GM19397 (cell line): ENCODE results near the gene BCCIP.

Experiments
- ATAC-seq: cut with Tn5 transposase; IDR thresholded peaks from one replicate; pipeline ENCODE4 v1.9.1; 2021; ENCODE audit warnings: mild to moderate bottlenecking, moderate library complexity; ENCODE audit not compliant: unreplicated experiment

Gene BCCIP

DNA sequence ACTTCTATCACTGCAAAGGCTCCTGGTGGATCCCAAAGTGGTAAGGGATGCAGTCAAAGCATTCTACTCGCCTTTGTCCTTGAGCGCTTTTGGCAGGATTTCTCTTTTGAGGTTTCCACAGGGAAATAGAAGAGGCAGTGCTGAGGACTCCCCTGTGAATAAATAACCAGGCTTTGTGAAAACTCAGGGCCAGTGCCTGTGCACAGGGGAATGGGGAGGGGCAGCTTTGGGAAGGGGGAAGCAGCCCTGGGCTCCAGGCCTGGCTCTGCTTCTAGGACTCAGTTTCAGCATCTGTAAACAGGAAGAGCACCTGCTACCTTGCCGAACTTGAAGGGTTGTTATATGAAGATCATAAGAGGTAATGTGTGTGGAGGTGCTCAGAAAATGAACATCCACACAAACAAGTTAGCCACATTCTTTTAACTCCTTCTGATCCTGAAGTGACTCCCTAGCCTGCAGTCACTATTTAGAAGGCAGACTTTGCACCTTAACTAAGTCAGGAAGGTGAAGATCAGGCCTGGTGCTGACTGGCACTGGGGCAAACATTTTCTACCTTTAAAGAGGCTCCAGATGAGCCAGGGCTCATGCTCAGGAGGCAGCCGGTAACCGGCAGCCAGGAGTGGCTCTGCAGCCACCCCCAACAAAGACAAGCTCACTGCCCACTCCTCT is 25.2 kb upstream of the BCCIP start:
- no peak for ATAC-seq

- ATAC-seq = no peak
These were observed 23.7 kb upstream of the BCCIP start for GRCh38 chr10:125799451-125800182.

DNA sequence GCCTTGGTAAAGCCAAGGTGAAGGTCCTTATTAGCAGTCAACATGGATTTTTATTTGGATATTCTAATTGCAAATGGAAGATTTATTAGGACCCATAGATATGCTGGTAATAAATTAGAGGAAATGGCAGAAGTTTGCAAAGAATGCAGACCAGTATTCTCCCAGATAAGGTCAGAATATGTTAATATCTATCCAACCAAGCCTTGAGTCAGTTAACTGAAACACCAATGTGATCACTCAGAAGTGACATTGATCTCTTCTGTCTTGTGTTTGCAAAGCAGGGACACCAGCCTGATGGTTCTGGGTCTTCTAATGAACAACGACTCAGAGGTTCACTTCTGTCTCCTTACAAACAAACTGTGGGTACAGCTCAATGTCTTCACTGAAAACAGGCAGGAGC is 21.8 kb upstream of the BCCIP start:
- ATAC-seq = no peak

- no peak for ATAC-seq
These were observed 21.2 kb upstream of the BCCIP start for GRCh38 chr10:125802131-125802530.

GRCh38 chr10:125802739-125803138 is 20.6 kb upstream of the BCCIP start:
- ATAC-seq = no peak

DNA sequence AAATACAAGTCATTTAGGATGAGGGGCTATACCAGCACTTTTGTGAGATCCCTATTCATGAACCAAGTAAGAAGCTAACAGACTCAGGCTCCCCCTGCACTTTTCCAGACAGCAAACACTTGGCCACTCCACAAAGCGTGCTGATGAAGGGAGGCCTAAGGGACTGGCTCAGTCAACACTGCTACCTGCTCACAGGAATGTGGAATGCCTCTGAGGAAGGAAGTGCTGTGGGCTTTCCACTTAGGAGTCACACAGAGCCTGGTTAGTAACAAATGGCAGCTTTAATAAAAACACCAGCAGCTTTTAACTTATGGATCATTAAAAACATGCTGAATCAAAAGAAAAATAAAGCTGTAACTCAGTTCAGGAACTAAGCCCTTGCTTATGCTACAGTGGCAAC is 15.3 kb upstream of the BCCIP start:
- ATAC-seq = no peak

DNA sequence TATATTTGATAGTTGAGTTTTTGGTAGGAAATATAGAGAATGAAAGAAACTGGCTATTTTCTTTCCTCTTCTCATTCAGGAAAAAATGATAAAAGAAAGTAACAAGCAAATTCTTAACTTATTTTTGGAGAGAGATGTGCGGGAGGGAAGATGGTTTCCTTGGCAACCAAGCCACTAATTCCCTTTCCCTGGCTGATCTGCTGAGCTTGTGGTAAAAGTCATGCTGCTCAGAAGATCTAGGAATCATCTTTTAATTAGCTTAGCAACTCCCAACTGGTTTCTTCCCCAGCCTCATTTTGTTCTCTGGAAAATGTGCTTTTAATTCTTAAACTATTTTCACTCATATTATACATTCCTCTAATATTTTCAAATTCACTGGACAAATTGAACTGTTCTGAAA is 12.1 kb upstream of the BCCIP start:
- no peak for ATAC-seq

- ATAC-seq = no peak
These were observed 11.1 kb upstream of the BCCIP start for GRCh38 chr10:125812128-125812750.

DNA sequence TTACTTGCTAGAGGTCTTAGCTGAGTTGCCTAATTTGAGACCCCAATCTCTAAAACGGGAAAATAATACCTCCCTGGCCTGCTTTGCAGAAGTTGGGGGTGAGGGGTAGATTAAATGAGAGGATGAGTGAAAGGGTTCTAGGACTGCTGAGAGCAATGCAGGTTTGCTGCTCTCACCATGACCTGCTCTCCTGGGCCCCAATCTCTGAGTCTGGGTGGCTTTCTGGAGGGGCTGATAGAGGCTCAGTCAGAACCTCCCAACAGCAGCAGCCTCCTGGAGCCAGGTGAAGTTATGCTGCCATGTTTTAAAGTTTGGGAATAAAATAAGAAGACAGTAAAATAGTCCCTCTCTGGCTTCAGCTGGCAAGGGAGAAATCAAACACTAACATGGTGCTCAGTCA is 7.6 kb upstream of the BCCIP start:
- no peak for ATAC-seq

- no peak for ATAC-seq
These were observed 6.8 kb upstream of the BCCIP start for GRCh38 chr10:125816548-125816947.

DNA sequence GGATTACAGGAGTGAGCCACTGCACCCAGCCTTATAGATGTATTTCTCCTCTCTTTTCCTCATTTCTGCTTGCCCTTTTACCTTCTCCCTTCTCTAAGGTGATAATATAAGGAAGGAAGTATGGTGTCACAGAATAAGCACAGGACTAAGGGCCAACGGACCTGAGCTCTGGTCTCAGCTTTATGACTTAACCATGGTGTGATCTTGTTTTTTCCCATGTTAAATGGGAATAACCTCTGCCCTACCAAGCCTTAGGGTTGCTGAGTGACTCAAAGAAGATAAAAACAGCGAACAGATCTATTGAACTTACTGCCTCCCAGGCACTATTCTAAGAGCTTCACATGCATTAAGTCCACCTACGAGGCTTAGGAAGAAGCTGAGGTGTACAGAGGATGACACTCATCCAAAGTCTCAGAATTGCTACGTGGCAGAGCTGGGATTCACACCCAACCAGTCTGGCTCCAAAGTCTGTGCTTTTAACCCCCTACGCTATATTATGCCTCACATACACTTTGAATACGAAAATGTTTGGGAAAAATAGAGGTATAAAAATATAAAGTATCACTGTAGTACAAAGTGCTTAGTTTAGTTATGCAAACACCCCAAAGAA is 5.9 kb upstream of the BCCIP start:
- no peak for ATAC-seq

- ATAC-seq = no peak
These were observed 2.6 kb upstream of the BCCIP start for GRCh38 chr10:125820701-125821100.

DNA sequence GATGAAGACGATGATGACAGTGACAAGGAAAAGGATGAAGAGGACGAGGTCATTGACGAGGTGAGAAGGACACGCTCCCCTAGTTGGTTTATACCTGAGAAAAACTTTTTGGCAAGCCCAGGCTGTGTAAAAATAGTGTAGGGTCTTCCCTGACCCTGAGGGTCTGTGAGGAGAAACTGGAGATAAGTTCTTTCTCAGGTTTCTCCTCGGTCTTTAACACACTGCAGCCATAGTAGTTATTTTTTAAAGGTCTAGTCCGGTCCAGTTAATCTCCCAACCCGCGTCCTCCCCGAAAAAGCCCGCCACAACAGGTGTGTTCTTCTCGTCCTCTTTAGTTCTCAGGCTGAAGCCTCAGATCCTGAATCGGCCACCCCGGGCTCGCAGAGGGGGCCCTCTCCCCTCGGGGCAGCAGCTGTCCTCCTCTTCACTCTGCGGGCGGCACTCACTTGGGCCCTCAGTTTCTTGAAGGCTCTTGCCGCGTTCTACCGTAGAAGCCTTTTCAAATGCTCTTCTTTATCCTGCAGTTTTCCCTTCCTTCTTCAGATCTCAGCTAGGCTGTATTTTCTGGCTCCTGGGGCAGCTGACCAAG is 411 bp downstream of the BCCIP start:
- no peak for ATAC-seq

GRCh38 chr10:125824736-125825135 is 1.4 kb downstream of the BCCIP start:
- ATAC-seq = no peak

DNA sequence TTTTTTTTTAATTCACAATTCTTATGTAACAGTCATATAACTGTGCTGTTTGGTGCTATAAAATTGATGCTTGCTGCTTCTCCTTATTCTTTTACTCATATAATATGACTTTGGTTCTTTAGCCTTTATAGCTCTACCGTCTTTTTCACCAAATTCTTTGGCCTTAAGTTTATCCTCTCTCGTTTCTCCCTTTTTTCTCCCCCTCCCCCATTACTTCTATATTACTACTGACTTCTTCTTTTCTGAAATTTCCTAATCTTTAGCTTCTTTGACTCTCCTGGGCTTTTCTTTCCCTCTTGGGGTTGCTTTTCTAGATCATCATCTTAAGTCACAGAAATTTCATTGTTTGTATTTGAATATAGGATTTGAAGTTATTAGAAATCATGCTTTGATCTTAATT is 3.8 kb downstream of the BCCIP start:
- ATAC-seq = no peak

DNA sequence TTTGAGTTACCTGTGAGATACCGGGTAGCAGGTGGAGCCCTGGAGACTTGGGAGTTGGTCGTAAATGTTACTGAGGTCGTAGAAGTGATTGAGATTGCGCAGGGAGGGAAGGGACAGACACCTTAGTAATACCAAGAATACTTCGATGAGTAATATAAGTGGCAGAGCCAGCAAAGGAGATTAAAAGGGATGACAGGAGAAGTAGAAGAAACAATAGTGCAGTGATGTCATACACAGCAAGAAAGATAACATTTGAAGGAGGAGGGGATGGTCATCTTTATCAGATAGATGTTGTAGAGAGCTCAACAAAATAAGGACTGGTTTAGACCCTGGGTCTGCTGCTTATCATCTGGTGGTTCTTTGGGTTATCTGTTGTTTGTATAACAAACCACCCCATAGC is 5.0 kb downstream of the BCCIP start:
- ATAC-seq = no peak

GRCh38 chr10:125836746-125837145 is 13.4 kb downstream of the BCCIP start:
- no peak for ATAC-seq

GRCh38 chr10:125838802-125839575 is 15.6 kb downstream of the BCCIP start:
- no peak for ATAC-seq

DNA sequence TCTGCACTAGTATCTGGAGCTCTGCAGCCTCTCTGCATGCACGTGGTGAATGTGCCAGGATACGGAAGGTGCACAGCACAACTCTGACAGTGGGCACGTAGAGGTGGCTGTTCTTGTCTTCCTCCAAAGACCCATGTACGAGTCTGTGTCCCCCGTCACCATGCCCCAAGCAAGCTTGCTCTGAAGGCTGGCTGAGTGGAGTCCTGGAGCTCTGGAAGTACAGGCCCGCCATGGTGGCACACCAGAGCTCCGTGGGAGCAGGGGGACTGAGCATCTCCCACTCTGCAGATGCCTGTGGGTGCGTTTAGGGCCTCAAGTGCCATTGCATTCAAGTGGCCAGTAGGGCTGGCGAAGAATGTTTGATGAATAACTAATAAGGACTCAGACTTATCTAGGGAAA is 17.1 kb downstream of the BCCIP start:
- no peak for ATAC-seq

DNA sequence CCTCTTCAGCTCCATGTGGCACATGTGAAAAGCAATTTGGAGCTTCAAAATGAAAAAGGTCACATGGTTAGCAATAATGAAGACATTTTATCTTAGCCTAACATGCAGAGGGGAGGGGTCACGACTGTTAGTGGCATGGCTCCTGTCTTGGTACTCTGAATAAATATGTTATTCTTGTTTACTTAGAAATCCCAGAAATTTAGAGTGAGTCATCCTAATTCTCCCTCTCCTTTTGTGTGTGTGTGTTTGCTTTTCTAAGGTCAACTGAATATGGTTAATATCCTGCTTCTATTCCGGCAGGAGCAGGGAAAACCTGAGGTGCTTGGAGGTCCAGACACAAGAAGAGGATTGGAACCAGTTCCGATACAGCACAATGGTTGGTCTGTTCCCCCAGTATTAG is 17.6 kb downstream of the BCCIP start:
- ATAC-seq = no peak
